ENCODE measurements around the gene SH3BP5. TPM values are rescaled to one million over a fixed set of nuclear protein-coding genes. Genes with fewer than 3 reads are reported as not detected.

Gene SH3BP5
- polyA plus RNA-seq, 3 donors = 59.4 to 70.0 (median 64.4) TPM

DNA sequence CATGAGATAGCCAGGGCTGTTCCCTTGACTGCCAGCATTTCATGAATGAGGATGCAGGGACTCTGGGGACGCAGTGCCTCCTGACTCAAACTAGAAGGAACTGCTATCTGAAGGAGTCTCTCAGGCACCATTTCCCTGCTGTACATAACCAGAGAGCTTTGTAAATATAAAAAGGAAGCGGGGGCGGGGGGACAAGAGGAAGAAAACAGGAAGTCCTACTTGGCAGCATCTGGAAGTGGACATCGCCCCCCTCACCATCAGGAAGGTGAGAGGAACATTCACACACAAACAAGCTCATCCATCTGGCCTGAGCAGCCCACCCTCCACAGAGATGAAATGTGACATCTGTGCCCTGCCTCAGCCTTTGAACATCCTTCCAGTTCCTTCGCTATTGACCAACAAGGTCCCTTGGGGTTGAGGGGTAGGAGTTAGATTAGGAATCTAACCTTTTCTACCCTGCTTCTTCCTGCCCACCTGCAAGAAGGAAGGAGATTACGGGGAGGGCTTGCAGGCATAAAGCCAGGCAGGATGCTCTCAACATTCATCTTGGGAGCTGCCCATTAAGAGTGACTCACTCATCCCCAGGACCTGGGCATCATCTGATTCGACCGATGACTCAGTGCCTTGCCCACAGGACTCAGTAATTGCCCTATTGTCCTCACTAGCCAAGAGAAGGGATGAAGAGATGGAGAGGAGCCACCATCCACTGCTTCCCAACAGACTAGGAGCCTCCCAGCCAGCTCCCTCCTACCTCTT, 31.9 kb downstream of the SH3BP5 start:
- no peak for DNase-seq (ENCODE audit: low read depth in 3 of 3, low spot score in 2 of 3)

DNA sequence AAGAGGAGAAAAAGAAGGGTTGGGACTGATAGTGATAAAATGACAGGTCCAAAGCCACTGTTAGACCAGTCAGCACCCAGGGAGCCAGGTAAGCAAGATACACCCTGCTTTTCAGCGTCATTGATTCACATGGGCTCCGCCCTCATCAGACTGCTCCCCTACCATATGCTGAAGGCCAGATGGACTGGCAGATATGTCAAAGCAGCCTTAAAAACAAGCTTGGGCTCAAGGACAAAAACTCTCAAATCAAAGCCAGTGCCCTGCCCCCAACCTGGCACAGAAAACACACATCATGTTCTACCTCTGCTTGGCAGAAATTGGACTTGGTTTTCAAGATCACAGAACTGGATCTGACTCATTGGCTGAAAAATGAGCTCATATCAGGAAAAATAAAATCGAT, 33.4 kb downstream of the SH3BP5 start:
- DNase-seq (ENCODE audit: low read depth in 3 of 3, low spot score in 2 of 3) = no peak

DNA sequence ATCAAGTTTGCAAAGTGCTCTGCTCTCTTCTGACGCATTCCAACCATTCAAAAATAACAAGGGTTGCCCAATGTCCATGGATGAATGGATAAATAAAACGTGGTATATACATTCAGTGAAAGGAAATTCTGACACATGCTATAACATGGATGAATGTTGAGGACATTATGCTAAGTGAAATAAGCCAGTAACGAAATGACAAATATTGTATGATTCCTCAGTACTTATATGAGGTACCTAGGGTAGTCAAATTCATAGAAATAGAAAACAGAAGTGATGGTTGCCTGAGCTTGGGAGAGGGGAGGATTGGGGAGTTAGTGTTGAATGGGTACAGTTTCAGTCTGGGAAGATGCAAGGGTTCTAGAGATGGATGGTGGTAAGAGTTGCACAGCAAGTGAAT, 33.9 kb downstream of the SH3BP5 start:
- no peak for DNase-seq (ENCODE audit: low read depth in 3 of 3, low spot score in 2 of 3)

DNA sequence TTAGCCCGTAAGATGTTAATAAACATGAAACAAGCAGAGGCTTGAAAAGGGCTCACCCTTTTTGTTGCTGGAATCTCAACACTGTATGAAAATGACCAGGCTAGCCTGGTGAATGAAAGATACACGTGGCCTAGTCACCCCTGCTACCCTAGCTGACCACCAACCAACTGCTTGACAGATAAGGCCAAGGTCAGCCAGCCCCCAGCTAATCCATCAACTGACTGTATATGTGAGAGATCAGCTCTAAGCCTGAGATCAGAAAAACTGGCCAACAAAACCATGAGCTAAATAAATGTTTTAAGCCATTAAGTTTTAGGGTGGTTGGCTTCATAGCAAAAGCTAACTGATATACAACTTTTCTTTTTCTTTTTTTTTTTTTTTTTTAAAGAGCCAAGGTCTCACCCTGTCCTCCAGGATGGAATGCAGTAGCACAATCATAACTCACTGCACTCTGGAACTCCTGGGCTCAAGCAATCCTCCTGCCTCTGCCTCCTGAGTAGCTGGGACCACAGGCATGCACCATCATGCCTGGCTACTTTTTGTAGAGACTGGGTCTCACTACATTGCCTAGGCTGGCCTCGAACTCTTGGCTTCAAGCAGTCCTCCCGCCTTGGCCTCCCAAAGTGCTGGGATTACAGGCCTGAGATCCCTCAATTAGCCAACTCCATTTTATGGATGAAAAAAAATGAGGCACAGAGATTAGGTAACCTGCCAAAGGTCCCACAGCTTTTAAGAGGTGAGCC, 34.6 kb downstream of the SH3BP5 start:
- DNase-seq (ENCODE audit: low read depth in 3 of 3, low spot score in 2 of 3) = no peak

DNA sequence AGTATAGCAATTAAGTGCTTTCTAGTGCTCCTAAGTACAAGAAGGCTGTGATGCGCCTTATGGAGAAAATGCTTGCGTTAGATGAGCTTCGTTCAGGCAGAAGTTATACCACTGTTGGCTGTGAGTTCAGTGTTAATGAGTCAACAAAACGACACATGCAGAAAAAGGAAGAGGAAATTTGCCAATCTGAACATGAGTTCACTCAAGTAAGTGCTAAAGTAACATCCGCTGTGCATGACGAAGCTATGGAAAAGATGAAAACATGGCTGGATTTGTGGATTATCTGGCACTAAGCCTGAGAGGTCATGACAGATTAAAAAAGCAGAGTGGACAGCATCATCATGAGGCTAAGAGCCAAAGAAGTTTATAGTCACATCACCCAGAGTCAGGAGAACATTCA, 36.9 kb downstream of the SH3BP5 start:
- DNase-seq (ENCODE audit: low read depth in 3 of 3, low spot score in 2 of 3) = no peak

DNA sequence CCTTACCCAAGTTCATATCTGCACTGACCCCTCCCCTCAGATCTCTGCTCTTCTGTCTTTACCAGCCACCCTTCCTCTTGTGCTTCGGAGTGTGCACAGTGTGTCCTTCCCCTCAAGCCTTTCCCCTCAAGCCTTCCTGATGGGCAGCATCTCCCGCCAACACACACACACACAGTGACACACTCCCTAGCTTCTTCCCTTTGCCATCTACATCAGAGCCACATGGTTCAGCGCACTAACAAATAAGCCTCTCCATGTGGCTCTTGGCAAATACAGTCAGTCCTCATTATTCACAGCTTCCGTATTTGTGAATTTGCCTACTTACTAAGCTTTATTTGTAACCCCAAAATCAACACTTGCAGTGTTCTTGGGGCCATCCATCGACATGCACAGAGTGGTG, 37.5 kb downstream of the SH3BP5 start:
- DNase-seq (ENCODE audit: low read depth in 3 of 3, low spot score in 2 of 3) = no peak

DNA sequence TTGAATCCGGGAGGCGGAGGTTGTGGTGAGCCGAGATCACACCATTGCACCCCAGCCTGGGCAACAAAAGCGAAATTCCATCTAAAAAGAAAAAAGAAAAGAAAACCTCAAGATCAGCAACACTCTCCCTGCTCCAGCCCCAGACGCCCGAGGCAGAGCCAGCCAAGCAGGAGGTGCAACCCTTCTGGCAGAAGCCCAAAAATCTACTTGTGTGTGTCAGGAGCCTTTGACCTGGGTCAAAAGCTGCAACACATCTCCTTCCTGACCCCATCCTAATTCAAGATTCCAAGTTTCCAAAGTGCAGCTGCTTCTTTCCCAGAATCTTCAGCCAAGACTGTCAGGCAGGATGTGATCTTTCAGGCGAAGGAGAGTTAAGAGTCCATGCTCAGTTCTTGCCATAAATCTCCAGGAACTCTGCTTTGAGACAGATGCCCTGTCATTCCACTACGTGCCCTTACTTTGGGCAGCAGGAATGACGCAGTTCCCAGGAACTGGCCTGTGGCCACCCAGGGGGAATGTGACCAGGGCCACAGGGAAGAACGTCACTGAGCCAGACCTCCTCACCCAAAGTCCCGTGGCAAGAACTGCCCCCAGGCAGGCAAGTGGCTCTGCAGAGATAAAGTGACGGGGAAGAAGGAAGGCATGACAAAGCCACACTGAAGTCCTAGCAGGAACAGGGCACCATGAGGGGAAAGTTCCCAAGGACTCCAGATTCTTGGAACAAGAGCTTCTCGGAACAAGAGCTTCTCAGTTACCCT, 39.4 kb downstream of the SH3BP5 start:
- peak in 1 of 3 donors; percentile 47 for DNase-seq (ENCODE audit: low read depth in 3 of 3, low spot score in 2 of 3)

DNA sequence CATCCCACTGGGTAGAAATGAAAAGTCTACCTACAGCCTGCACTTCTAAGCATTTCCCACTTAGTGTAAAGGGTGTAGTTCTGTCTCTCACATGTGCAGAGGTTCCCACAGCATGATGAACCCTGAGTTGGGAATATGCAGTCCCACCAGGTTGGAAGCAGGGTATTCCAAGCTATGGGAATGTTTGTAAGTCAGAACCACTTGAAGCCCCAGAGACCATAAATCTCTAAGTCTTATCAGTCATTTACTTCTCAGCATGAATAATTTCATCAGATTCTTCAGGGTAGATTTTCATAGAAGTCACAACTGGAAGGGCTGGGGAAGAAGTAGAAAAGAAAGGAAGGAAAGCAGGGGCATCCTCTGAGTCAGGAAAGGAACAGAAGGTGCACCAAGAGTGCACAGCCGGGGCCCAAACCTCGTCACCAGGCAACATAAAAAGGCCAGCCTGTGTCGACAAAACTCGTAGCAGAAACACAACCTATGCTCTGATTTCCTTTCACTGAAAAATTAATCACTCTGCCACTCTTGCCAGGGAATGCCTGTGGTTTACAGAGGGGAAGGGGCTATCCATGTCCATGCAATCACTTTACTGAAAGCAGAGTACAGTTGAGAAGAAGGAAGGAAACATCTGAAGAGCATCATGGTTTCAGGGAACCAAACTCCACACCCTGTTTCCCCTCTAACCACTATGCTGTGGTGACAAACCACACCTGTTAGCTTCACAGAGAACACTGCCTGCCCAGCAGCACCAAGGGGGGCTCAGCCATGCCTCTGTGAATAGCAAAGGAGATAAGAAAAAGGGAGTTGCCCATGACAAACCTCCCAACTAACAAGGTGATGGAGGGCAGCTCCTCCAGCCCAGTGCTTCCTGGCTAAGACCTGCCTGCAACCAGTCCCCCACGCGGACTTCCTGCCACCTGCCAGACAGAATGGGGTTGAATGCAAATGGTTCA, 40.5 kb downstream of the SH3BP5 start:
- no peak for DNase-seq (ENCODE audit: low read depth in 3 of 3, low spot score in 2 of 3)

DNA sequence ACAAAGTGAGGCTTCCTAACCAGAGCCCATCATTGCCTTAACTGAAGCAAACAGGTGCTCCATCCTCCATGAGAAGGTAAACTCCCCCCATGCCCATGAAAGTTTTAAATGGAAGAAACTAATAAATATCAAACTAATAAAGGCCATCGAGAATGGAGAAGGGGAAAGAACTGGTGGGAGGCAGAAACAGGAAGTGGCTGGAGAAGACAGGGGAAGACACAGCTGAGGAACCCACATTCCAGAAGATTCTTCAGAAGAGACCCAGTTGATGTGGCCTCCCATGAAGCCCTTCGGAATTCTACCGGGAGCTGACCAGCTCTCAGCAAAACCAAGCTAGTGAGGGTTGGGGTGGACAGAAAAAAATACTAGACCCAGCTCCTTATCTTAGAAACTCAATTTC, 41.6 kb downstream of the SH3BP5 start:
- no peak for DNase-seq (ENCODE audit: low read depth in 3 of 3, low spot score in 2 of 3)

DNA sequence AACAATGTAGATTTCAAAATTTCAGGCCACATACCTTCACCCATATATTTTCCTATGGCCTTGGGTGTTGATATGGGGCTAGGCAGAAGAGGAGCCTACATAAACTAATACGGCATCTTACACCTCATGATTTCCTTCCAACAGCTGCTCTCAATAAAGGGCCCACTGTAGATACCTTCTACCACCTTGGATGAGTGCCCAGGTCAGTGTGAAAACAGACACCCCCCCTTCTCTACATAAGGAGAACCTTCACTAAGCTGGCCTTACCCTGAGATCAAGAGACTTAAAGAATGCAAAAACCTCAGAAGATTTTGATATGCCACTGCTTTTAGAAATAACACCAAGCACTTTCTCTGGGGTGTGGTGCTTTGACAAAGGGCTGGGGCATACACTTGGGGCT, 42.7 kb downstream of the SH3BP5 start:
- DNase-seq (ENCODE audit: low read depth in 3 of 3, low spot score in 2 of 3) = no peak

DNA sequence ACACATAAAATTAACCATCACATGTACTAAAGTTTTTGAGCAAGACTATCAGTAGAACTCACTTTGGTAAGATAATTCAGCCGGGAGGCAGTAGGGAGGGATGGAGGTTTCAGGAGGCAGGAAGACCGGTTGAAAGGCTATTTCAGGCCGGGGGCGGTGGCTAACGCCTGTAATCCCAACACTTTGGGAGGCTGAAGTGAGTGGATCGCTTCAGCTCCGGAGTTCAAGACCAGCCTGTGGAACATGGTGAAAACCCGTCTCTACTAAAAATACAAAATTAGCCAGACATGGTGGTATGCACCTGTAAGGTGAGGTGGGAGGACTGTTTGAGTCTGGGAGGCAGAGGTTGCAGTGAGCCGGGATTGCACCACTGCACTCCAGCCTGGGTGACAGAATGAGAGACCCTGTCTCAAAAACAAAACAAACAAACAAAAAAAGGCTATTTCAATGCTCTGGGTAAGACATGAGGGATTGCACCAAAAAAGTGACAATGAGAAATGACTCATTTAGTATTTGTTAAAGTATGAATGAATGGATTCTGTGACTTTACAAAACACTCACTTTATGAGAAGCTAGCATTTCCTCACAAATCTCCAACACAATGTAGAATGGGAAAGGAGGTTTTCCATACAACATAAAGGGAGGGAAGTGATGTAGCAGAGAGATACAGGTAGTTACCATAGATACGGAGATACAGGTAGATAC, 43.9 kb downstream of the SH3BP5 start:
- no peak for DNase-seq (ENCODE audit: low read depth in 3 of 3, low spot score in 2 of 3)

DNA sequence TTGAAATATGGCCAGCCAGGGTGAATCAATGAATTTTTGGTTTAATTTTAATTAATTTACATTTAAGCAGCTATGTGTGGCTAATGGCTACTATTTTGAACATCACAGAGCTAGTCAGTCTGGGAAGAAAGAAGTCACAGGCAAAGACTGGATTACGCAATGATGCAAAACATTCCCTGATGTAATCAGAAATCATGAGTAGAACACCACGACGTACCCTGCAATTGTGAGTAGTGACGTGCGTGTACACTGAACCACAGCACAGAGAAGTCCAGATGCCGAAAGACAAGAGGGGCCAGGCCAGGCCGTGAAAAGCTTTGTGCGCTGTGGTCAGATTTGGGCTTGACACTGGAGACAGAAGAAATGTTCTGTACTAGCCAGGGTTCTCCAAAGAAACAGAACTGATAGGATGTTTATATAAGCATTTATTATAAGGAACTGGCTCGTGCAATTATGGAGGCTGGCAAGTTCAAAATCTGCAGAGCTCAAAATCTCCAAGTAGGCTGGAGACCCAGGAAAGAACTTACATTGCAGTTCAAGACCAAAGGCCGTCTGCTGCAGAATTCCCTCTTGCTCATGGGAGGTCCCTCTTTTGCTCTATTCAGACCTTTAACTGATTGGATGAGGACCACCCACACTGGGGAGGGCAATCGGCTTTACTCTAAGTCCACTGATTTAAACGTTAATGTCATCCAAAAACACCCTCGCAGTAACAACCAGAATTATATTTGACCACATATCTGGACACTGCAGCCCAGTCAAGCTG, 44.6 kb downstream of the SH3BP5 start:
- no peak for DNase-seq (ENCODE audit: low read depth in 3 of 3, low spot score in 2 of 3)

DNA sequence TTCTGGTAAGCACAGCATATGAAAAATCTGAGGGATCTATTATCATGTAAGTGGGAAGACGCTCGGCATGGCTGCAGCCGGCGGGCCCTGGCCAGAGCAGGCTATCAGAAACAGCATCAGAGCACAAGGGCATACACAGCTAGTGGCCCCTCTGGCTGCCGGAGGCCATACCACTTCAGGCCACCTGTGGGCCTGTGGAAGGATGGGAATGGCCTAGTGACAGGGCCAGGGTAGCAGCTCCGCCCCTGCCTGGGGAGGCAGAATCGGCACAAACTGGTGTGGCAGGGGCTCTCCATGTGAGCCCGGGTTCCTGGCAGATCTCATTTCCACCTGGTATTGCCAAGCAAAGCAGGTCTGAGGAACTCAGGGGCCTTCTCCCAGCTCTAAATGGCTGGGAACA, 46.4 kb downstream of the SH3BP5 start:
- DNase-seq (ENCODE audit: low read depth in 3 of 3, low spot score in 2 of 3) = no peak

DNA sequence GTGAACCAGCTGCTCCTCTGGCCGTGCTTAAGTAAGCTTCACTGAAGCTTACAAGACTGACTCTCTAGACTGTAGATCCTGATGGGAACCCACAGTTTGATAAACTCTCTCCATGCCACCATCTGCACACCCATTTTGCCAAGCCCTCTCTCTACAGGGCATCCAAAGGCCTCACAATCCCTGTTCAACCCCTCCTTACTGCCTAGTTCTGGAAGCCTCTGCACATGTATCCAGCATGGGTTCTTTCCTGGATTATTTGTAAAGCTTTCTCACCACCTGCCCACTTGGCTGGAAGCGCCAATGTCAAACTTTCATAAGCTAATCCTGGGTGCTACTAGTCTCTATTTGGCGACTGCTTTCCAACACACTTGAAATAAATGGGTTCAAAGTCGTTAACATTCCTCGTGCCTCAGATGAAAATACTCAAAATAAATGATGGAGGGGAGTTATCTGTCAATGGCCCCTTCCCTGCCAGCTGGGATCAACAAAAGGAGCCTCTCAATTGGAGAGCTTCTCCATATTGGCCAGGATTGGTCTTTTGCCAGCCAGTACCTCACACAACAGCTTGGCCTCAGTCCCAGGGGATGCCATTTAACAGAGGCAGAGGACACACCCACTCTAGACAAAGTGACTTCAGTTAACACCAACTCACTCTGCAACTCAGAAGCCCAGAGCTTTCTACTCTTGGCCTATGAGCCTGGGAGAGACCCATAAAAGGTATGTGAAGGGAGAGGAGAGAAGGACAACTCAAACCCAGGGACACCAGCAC, 48.1 kb downstream of the SH3BP5 start:
- no peak for DNase-seq (ENCODE audit: low read depth in 3 of 3, low spot score in 2 of 3)

DNA sequence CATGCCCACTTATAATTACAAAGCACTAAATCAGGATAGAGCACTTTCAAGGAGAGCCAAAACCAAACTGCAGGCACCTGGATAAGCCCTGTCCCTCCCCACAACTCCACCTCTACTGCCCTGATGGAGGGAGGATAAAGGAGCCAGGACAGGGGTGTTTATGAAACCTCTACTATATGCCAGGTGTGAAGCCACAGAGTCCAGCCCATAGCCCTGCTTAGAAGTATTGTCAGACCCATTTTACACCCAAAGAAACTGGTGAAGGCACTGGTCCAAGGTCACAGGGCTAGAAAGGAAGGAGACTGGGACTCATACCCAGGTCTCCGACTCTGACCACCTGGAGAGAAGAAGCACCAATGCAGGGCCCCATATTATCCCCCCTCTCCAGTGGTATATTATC, 48.7 kb downstream of the SH3BP5 start:
- no peak for DNase-seq (ENCODE audit: low read depth in 3 of 3, low spot score in 2 of 3)

DNA sequence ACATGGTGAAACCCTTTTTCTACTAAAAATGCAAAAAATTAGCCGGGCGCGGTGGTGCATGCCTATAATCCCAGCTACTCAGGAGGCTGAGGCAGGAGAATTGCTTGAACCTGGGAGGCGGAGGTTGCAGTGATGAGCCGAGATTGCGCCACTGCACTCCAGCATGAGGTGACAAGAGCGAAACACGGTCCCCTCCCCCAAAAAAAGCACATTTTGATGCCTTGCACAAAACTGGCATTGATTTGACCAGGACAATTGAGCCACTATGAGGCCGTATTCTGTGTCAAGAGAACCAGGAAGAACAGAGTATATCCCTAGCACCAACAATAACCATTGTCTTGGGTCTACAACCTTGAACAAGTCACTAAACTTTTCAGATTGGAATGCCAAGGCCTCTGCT, 50.6 kb downstream of the SH3BP5 start:
- no peak for DNase-seq (ENCODE audit: low read depth in 3 of 3, low spot score in 2 of 3)

DNA sequence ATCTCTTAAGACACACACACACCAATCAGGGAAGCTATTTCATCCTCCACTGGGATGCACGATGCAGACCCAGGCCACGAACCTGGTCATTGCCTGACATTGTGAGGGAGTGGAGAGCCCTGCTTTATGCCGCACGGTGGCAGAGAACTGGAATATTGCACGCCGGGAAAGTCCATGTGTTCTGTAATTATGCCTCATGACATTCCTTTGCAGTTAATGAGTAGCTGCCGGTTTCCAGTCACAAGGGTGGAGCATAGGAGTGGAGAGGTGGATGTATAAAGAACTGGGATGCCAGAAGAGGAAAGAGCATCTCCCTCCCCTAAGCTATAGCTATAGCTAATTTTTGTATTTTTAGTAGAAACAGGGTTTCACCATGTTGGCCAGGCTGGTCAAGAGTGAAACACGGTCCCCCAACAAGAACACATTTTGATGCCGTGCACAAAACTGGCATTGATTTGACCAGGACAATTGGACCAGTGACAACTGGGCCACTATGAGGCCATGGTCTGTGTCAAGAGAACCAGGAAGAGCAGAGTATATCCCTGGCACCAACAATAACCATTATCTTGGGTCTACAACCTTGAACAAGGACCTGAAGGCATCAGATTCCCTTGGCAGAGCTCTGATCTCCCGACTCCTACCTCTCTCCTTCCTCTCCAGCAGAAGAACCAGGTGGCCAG, 51.4 kb downstream of the SH3BP5 start:
- no peak for DNase-seq (ENCODE audit: low read depth in 3 of 3, low spot score in 2 of 3)
